ENCODE data around the gene CCL14. TPM values are rescaled to one million over a fixed set of nuclear protein-coding genes. Genes with fewer than 3 reads are reported as not detected.

Gene CCL14
- polyA plus RNA-seq, 1 donor (not counting 4 experiments of a cell fraction or from before 2014, with no cell fraction given): not detected

GRCh38 chr17:36027761-36028160, 41.2 kb upstream of the CCL14 start:
- Histone ChIP-seq H3K27ac (ENCODE audit: control insufficient read depth, insufficient read depth, low read length) (no peak overlapping the region), H2AFZ (ENCODE audit: control insufficient read depth, low read length) (no peak overlapping the region), H3K79me2 (ENCODE audit: control insufficient read depth, insufficient read depth, low read length) (no peaks in the 10 kb centered on the region), H3K36me3 (ENCODE audit: control insufficient read depth in 2 of 2, extremely low read depth in 1 of 2, insufficient read depth in 2 of 2, low read length in 2 of 2) (no peaks in the 10 kb centered on the region), H3K4me3 (ENCODE audit: control insufficient read depth in 2 of 3, extremely low read depth in 1 of 3, insufficient read depth in 2 of 3, low read depth in 1 of 3, low read length in 3 of 3) (no peak overlapping the region), H3K27me3 (ENCODE audit: control insufficient read depth, extremely low read depth, insufficient read depth, low read length) (no peaks in the 10 kb centered on the region), H4K20me1 (ENCODE audit: control insufficient read depth, extremely low read depth, insufficient read depth, low read length) (no peaks in the 10 kb centered on the region), H3K4me2 (ENCODE audit: control insufficient read depth, extremely low read depth, insufficient read depth, low read depth, low read length) (no peak overlapping the region), H3K9me3 (ENCODE audit: control insufficient read depth, low read depth, low read length) (no peaks in the 10 kb centered on the region), H3K4me1 (ENCODE audit: control insufficient read depth, extremely low read depth, insufficient read depth, low read length) (peaks cover 10% of the 10 kb centered on the region), H3K9ac (ENCODE audit: control insufficient read depth, extremely low read depth, insufficient read depth, low read length) (no peak overlapping the region), H3K9me1 (ENCODE audit: control insufficient read depth, extremely low read depth, insufficient read depth, low read length) (no peaks in the 10 kb centered on the region)
- DNase-seq (ENCODE audit: low read depth, low spot score) (no peak), FAIRE-seq (no peak)
- no peak for TF ChIP-seq EZH2 (IDR thresholded peaks at IDR 0.05; ENCODE audit: low read length)
- TF ChIP-seq, protein P1, sequence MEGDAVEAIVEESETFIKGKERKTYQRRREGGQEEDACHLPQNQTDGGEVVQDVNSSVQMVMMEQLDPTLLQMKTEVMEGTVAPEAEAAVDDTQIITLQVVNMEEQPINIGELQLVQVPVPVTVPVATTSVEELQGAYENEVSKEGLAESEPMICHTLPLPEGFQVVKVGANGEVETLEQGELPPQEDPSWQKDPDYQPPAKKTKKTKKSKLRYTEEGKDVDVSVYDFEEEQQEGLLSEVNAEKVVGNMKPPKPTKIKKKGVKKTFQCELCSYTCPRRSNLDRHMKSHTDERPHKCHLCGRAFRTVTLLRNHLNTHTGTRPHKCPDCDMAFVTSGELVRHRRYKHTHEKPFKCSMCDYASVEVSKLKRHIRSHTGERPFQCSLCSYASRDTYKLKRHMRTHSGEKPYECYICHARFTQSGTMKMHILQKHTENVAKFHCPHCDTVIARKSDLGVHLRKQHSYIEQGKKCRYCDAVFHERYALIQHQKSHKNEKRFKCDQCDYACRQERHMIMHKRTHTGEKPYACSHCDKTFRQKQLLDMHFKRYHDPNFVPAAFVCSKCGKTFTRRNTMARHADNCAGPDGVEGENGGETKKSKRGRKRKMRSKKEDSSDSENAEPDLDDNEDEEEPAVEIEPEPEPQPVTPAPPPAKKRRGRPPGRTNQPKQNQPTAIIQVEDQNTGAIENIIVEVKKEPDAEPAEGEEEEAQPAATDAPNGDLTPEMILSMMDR (optimal IDR thresholded peaks at IDR 0.05 in 1 of 3, IDR thresholded peaks at IDR 0.05 in 1 of 3, conservative IDR thresholded peaks at IDR 0.05 in 1 of 3; ENCODE audit: extremely low read depth in 1 of 3, insufficient read depth in 2 of 3, low read length in 3 of 3): no peak
- dilution Hi-C loops (cut with MboI; ENCODE audit: extremely low pct_ligation_motif_present, low sequenced_read_pairs): no loop called here

DNA sequence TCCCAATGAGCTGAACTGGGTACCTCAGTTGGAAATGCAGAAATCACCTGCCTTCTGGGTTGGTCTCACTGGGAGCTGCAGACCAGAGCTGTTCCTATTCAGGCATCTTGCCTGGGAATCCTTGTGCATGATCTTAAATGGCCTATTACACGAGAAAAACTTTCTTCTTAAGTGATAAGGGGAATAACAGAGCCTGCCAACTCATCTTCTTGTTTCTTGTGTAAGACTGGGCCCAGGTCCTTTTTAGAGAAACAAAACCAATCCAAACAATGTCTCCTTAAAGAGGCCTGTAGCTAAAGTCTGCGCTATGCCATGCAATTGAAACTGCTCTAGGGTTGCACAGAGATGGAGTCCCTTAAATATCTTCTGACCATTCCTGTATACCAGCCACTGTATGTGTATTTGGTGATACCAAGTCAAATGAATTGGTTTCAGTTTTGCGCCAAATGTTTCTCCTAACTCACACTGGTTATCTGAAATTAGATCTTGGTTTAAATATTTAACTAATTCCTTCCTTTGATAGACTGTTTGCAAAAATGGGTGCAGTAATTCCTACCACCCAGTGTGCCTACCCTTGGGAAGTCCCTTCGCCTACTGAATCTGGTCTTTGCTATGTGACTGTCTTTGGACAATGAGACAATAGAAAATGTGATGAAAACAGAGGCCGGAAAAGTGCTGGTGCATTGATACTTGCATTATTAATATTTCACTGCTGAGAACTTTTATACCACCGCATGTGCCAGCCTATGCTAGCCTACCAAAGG, 37.8 kb upstream of the CCL14 start:
- Histone ChIP-seq H3K4me3 (ENCODE audit: control insufficient read depth in 2 of 3, extremely low read depth in 1 of 3, insufficient read depth in 2 of 3, low read depth in 1 of 3, low read length in 3 of 3) (no peak overlapping the region), H3K27ac (ENCODE audit: control insufficient read depth, insufficient read depth, low read length) (no peak overlapping the region), H2AFZ (ENCODE audit: control insufficient read depth, low read length) (no peak overlapping the region), H3K79me2 (ENCODE audit: control insufficient read depth, insufficient read depth, low read length) (no peaks in the 10 kb centered on the region), H3K36me3 (ENCODE audit: control insufficient read depth in 2 of 2, extremely low read depth in 1 of 2, insufficient read depth in 2 of 2, low read length in 2 of 2) (no peaks in the 10 kb centered on the region), H4K20me1 (ENCODE audit: control insufficient read depth, extremely low read depth, insufficient read depth, low read length) (no peaks in the 10 kb centered on the region), H3K9me1 (ENCODE audit: control insufficient read depth, extremely low read depth, insufficient read depth, low read length) (no peaks in the 10 kb centered on the region), H3K9me3 (ENCODE audit: control insufficient read depth, low read depth, low read length) (no peaks in the 10 kb centered on the region), H3K9ac (ENCODE audit: control insufficient read depth, extremely low read depth, insufficient read depth, low read length) (no peak overlapping the region), H3K4me2 (ENCODE audit: control insufficient read depth, extremely low read depth, insufficient read depth, low read depth, low read length) (no peak overlapping the region), H3K4me1 (ENCODE audit: control insufficient read depth, extremely low read depth, insufficient read depth, low read length) (no peaks in the 10 kb centered on the region), H3K27me3 (ENCODE audit: control insufficient read depth, extremely low read depth, insufficient read depth, low read length) (no peaks in the 10 kb centered on the region)
- no peak for DNase-seq (ENCODE audit: low read depth, low spot score)
- FAIRE-seq: no peak
- TF ChIP-seq, protein P1 (optimal IDR thresholded peaks at IDR 0.05 in 1 of 3, IDR thresholded peaks at IDR 0.05 in 1 of 3, conservative IDR thresholded peaks at IDR 0.05 in 1 of 3; ENCODE audit: extremely low read depth in 1 of 3, insufficient read depth in 2 of 3, low read length in 3 of 3): no peak
- no peak for TF ChIP-seq EZH2 (IDR thresholded peaks at IDR 0.05; ENCODE audit: low read length)
- dilution Hi-C loops (cut with MboI; ENCODE audit: extremely low pct_ligation_motif_present, low sequenced_read_pairs): no loop called here
